Activated CD4-positive, CD25-positive, alpha-beta regulatory T cell treated with anti-CD3 and anti-CD28 coated beads, Interleukin-2, amount 50 U/mL, for 24 hours (primary cell): ENCODE data around the gene NUP93.
A peak's percentile ranks its signal among the peaks of the same experiment; 100 is the strongest.
"Not testable (repeated sequence)": the region's sequence is repeated elsewhere in the genome, so short reads cannot be mapped to it uniquely, and the experiment has no call there.

Source experiments
- ATAC-seq, 2 donors: fragments of 150-1000 bp; cut with Tn5 transposase; one replicate each; pipeline ENCODE4 v1.10.0; 2021; ENCODE audit warnings: mild to moderate bottlenecking in 1 of 2, moderate library complexity in 1 of 2

The NUP93 gene

GRCh38 chr16:56709443-56710040 lies 20.4 kb upstream of the NUP93 start:
- ATAC-seq: no peak

DNA sequence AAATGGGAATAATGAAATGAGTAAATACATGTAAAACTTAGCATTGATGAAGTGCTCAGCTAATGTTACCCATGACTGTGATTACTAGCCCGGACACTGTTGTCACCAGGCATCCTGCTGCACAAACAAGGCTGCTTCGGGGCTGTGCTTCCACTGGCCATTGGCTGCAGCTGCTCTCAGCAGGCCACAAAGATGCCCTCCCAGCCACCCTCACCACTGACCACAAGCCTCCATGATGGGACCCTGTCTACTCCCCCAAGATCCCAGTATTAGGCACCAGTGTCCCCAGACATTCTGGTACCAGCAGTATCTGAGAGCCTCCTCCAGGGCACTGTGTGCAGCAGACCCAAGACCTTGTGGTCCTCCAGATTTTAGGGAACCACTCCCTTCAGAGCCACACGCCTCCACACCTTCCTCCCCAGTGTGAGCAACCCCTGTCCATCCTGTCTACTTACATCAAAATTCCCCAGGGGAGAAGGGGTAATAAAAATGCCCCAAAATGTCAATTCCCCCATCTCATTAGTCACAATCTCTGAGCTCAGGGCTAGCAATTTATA lies 19.7 kb upstream of the NUP93 start:
- ATAC-seq: no peak

DNA sequence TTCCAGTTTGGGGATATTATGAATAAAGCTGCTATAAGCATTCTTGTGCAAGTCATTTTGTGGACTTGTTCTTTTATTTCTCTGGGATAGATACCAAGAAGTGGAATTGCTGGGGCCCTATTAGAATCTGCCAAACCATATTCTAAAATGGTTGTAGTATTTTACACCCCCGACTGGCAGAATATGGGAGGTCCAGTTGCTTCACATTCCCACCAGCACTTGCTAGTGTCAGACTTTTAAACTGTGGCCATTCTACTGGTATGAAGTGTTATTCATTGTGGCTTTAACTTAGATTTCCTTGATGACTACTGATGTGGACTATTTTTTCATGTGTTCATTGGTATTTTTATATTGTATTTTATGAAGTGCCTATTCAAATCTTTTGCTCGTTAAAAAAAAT lies 18.1 kb upstream of the NUP93 start:
- ATAC-seq: no peak

DNA sequence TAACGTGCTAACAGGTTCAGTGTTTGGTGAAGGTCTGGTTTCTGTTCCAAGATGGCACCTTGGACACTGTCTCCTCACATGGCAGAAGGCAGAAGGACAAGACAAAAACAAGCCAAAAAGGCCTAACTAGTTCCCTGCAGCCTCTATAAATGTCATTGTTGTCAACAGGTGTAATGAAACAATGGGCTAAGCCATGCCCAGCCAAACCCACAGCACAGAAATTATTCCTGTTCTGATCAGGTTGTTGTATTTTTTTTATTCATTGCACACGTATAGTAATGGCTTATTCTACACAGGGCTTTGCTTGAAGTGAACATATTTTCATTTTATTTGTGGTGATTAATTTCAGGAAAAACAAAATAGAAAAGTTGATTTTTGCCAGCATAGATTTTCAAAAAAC lies 16.1 kb upstream of the NUP93 start:
- ATAC-seq: no peak

GRCh38 chr16:56715126-56715525 lies 14.8 kb upstream of the NUP93 start:
- no peak for ATAC-seq

- no peak for ATAC-seq
Measured at GRCh38 chr16:56716761-56717160, 13.2 kb upstream of the NUP93 start.

DNA sequence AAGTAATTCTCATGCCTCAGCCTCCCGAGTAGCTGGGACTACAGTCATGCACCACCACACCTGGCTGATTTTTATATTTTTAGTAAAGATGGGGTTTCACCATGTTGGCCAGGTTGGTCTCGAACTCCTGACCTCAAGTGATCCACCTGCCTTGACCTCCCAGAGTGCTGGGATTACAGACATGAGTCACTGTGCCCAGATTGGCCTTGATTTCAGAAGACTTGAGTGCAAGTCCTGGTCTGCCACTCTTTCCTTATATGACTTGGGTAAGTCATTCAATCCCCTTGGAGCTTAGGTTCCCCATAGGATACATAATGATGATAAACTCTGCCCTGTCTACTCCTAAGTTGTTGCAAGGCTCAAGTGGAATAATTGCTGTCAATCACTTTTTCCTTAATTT lies 12.4 kb upstream of the NUP93 start:
- not testable (repeated sequence) for ATAC-seq

GRCh38 chr16:56722200-56722842 lies 7.6 kb upstream of the NUP93 start:
- no peak for ATAC-seq

DNA sequence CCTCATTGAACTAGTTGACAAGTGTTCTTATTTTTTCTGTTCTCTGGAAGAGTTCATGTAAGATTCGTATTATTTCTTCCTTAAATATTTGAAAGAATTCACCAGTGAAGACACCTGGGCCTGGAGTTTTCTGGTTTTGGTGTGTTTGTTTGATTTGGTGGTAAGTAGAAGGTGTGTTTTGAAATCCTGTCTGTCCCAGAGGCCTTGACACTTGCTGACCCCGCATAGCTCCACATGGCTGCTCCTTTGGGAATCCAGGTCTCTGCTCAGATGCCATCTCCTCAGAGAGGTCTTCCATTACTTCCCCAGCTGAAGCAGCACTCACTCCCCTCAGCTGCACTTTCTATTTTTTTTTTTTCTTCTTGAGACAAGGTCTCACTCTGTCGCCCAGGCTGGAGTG lies 5.7 kb upstream of the NUP93 start:
- no peak for ATAC-seq

DNA sequence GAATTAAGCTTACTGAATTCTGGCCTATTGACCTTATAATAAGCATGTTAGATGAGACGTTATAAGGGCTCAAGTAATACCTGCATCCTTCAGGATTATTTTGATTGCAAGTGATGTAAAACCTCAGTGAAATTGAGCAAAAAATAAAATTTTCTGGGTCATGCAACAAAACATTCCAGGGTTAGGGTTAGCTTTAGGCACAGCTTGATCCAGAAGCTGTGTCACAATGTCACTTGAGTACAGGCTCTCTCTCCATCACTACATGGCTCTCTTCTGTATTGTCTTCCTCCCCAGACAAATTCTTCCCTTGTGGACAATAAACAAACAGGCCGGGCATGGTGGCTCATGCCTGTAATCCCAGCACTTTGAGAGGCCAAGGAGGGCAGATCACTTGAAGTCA lies 3.6 kb upstream of the NUP93 start:
- no peak for ATAC-seq

- no peak for ATAC-seq
Measured at GRCh38 chr16:56726926-56727325, 3.0 kb upstream of the NUP93 start.

- ATAC-seq: no peak
Measured at GRCh38 chr16:56728027-56728426, 1.9 kb upstream of the NUP93 start.

DNA sequence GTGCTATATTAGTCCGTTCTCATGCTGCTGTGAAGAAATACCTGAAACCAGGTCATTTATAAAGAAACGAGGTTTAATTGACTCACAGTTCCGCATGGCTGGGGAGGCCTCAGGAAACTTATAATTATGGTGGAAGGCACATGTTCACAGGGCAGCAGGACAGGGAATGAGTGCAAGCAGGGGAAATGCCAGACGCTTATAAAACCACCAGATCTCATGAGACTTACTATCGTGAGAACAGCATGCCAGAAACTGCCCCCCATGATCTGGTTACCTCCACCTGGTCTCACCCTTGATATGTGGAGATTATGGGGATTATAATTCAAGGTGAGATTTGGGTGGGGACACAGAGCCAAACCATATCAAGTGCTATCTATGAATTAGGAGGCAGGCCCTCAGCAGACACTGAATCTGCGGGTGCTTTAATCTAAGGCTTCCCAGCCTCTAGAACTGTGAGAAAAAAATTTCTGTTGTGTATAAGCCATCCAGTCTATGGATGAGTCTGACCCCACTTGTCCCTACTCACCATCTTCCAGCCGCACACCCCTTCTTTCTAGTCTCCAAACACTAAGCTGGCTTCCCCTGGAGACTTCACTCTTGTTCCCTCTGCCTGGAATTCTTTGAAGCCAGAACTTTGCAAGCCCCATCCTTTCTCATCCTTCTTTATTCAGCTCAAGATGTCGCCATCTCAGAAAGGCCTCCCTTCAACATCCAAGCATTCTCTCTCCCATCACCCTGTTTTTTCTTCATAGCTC lies 772 bp upstream of the NUP93 start:
- ATAC-seq: no peak

DNA sequence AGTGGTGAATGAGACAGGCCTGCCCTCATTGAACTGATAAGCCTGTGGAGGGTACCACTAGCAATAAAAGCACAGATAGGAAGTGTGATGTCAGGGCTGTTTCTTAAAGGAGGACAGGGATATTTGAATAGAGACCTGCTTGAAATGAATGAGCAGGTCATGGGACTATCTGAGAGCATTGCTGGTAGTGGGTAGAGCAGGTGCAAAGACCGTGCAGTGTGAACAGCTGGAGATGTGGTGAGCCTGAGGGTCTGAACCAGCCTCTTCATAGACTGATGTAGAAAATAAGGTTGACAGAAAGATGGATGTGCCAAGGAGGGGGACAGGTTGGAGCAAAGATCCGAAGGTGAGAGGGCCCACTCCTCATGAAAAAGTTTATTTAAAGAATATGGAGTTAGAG lies 2.4 kb downstream of the NUP93 start:
- ATAC-seq: no peak

GRCh38 chr16:56732832-56733231 lies 2.9 kb downstream of the NUP93 start:
- peak; percentile 71 to 73 for ATAC-seq

GRCh38 chr16:56734429-56734828 lies 4.5 kb downstream of the NUP93 start:
- no peak for ATAC-seq

- ATAC-seq: no peak
Measured at GRCh38 chr16:56736476-56736875, 6.5 kb downstream of the NUP93 start.

GRCh38 chr16:56737539-56737938 lies 7.6 kb downstream of the NUP93 start:
- ATAC-seq: no peak

DNA sequence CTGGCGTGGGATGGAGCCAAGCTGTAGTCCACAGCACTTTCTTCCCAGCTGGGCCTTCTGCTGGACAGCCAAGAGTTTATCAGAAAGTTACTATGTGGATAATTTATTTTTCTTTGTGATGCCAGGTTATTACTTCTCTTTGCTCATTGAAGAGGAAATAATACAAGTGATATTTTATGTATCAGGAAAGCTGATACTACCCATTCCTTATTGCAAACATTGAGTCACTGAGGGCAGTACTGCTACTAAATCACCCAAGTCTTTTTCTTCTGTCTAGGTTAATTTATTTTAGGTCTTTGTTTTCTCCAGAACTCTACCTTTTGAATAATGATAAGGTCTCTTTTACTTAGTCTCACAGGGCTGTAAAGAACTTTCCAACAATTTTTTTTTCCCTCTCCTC lies 8.3 kb downstream of the NUP93 start:
- ATAC-seq: no peak

DNA sequence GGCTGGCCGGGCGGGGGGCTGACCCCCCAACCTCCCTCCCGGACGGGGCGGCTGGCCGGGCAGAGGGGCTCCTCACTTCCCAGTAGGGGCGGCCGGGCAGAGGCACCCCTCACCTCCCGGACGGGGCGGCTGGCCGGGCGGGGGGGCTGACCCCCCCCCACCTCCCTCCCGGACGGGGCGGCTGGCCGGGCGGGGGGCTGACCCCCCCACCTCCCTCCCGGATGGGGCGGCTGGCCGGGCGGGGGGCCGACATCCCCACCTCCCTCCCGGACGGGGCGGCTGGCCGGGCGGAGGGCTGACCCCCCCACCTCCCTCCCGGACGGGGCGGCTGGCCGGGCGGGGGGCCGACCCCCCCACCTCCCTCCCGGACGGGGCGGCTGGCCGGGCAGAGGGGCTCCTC lies 9.4 kb downstream of the NUP93 start:
- ATAC-seq: not testable (repeated sequence)

GRCh38 chr16:56741399-56741798 lies 11.5 kb downstream of the NUP93 start:
- ATAC-seq: no peak

DNA sequence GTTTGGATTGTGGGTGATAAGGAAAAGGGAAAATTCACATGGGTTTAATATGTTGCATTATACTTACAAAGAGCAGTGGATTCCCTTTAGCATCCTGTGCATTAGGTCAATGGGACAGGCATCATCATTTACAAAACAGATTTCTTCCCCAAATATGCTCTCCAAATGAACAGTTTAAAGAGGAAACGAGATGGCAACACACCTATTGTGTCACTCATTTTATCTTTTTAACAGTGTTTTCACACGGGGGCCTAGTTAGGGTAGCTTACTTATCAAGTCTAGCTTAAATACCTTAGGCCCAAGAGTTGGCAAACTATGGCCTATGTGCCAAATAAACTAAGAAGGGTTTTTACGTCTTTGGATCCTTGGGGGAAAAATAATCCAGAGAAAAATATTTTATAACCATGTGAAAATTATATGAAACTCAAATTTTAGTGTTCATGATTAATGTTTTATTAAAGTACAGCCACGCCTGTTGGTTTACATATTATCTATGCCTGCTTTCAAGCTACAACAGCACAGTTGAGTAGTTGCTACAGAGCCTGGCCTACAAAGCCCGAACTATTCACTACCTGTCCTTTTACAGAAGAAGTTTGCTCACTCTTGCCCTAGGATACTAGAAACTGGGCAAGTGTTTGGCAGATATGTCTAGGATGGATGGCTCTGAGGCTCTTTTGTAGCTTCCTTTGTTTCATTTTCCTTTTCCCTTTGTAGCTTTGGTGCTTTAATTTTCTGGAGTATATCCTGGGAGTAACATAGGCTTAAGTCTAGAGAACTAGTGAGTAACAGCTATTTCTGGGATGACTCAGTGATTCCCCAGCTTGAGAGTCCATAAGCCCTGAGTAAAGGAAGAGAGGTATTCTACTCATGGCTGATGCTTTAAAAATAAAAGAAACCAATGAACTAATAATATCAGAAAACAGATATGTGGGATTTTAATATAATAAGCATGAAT lies 12.4 kb downstream of the NUP93 start:
- peak in 1 of 2 donors; percentile 30 for ATAC-seq

- no peak for ATAC-seq
Measured at GRCh38 chr16:56743840-56744239, 13.9 kb downstream of the NUP93 start.
